NB4 (cell line): ENCODE results near the gene NDUFAF2.

Source experiments
- DNase-seq: peaks from one replicate; pipeline ENCODE4 v3.0.0; 2010; ENCODE audit warnings: low read depth
- H3K4me3 ChIP-seq: one replicate; pipeline ENCODE4 v1.5.1; 2011; ENCODE audit warnings: mild to moderate bottlenecking, low read depth, low read length, moderate library complexity
- MYC ChIP-seq: IDR thresholded peaks from 2 replicates; pipeline ENCODE4 v1.6.1; 2011; ENCODE audit warnings: low read depth, low read length
- POLR2A ChIP-seq: IDR thresholded peaks from 2 replicates; pipeline ENCODE4 v1.6.1; 2011; ENCODE audit warnings: mild to moderate bottlenecking; ENCODE audit not compliant: insufficient read length; ENCODE audit errors: extremely low read depth
- TF ChIP-seq, protein P1 (sequence below): IDR thresholded peaks from 2 replicates; pipeline ENCODE4 v1.6.1; 2011; ENCODE audit warnings: low read depth, low read length
- TF ChIP-seq, protein P2 (sequence below): IDR thresholded peaks from one replicate; pipeline ENCODE4 v1.5.1; 2012; ENCODE audit warnings: low read depth, low read length

NDUFAF2 gene, protein sequence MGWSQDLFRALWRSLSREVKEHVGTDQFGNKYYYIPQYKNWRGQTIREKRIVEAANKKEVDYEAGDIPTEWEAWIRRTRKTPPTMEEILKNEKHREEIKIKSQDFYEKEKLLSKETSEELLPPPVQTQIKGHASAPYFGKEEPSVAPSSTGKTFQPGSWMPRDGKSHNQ

DNA sequence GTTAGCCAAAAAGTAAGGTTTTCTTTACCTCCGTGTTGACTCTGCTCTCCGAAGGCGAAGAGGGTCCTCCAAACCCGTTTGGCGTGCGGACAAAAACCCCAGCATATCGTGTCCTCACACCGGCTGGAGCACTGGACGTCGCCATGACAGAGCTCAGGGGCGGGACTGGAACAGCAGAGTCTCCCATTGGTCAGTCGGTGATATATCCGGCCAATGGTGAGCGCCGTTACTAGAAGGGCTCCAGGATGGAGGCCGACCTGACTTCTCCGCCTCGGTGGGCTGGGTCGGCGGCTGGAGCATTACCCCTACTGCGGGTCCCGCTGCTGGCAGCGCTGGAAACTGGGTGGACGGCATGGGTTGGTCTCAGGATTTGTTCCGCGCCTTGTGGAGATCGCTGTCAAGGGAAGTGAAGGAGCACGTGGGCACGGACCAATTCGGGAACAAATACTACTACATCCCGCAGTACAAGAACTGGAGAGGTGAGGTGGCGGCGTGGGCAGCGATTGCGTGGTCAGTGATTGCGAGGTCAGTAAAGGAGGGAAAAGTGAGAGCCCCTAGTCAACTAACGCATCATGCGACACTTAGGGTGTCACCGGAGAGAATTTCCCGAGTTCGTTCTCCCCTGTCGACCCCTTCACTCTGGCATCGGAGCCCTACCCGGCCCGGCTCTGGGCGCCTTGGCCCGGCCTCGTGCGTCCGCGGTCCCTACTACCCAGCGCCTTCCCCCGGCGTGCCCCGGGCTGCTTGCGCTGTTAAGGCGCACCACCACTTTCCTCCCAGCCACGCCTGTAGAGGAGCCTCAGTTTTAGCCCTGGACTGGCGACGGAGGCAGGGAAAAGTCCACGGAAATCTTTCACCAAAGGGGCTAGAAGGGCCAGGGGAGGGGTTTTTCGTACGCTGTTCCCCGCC lies at the start of gene NDUFAF2, which contains the start of gene ERCC8:
NDUFAF2 (plus strand) TSS at position 302 of the 909 bp plus-strand sequence; CDS start at position 353, 51 bp downstream.
ERCC8 (minus strand) TSS at position 167 of the 909 bp plus-strand sequence; CDS start at position 105, 62 bp downstream.
- TF ChIP-seq, protein P1, sequence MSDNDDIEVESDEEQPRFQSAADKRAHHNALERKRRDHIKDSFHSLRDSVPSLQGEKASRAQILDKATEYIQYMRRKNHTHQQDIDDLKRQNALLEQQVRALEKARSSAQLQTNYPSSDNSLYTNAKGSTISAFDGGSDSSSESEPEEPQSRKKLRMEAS = peak; percentile 61; the same call in 1 of the 2 replicates
- TF ChIP-seq, protein P2, sequence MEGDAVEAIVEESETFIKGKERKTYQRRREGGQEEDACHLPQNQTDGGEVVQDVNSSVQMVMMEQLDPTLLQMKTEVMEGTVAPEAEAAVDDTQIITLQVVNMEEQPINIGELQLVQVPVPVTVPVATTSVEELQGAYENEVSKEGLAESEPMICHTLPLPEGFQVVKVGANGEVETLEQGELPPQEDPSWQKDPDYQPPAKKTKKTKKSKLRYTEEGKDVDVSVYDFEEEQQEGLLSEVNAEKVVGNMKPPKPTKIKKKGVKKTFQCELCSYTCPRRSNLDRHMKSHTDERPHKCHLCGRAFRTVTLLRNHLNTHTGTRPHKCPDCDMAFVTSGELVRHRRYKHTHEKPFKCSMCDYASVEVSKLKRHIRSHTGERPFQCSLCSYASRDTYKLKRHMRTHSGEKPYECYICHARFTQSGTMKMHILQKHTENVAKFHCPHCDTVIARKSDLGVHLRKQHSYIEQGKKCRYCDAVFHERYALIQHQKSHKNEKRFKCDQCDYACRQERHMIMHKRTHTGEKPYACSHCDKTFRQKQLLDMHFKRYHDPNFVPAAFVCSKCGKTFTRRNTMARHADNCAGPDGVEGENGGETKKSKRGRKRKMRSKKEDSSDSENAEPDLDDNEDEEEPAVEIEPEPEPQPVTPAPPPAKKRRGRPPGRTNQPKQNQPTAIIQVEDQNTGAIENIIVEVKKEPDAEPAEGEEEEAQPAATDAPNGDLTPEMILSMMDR = no peak
- TF ChIP-seq MYC (peak; percentile 53), POLR2A (peak; percentile 64)
- H3K4me3 ChIP-seq = peak within 1 kb of the TSS; percentile 94
- DNase-seq = peak; percentile 93

DNA sequence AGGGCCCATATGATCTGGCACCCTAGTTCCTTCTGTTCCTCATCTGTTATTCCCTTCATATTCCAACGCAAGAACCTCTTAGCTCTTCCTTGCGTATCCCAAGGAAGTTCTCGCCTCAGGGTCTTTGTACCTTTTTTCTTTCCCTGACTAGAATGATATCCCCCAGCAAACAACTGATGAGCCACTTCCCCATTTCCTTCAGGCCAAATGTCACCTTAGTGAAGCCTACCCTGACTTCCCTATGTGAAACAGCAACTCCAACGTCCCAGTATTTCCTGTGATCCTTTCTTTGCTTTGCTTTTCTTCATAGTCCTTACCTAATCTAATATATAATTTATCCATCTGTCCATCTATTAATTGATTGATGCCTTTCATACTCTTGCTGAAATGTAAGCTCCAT lies 48.0 kb upstream of the NDUFAF2 start:
- TF ChIP-seq POLR2A = no peak
- TF ChIP-seq, protein P2 = no peak
- TF ChIP-seq, protein P1 = no peak
- TF ChIP-seq MYC = no peak
- H3K4me3 ChIP-seq = no peak overlapping the region
- DNase-seq = no peak

DNA sequence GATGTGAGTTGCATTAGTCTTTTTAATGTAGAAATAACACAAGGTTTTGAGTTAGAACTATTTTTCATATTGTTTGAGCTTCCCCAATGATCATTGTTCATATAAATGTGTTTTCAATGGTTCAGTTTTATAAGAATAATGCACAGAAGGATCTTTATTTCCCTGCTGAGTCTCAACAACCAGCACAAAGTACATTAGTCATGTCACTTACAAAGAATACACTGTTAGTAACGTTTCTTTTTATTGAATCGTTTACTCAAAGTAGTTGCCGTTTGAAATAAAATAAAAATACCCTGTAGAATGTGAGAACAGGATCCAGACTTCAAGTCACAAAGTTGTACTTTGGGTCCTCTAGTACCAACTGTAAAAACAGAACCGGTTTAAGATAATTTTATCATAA lies 41.6 kb upstream of the NDUFAF2 start:
- TF ChIP-seq MYC = no peak
- TF ChIP-seq, protein P1 = no peak
- TF ChIP-seq, protein P2 = no peak
- DNase-seq = no peak
- no peak overlapping the region for H3K4me3 ChIP-seq

DNA sequence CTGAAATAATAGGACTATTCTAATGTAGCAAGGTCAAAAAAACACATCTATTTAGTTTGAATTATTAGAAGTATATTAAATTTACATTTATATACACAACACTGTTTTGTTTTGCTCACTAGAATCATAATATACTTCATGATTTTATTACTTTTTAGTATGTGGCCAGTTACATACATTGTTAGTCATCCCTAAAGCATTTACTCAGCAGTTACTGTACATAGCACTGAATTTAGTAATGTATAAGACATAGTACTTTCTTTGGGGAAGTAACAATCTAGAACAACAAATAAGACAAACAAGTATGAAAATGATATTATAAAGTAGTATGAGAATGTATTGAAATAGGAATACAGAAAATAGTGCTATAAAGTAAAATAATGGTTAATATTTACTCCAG lies 28.4 kb upstream of the NDUFAF2 start:
- TF ChIP-seq POLR2A = no peak
- TF ChIP-seq, protein P1 = no peak
- TF ChIP-seq, protein P2 = no peak
- TF ChIP-seq MYC = no peak
- H3K4me3 ChIP-seq = no peak overlapping the region
- no peak for DNase-seq

DNA sequence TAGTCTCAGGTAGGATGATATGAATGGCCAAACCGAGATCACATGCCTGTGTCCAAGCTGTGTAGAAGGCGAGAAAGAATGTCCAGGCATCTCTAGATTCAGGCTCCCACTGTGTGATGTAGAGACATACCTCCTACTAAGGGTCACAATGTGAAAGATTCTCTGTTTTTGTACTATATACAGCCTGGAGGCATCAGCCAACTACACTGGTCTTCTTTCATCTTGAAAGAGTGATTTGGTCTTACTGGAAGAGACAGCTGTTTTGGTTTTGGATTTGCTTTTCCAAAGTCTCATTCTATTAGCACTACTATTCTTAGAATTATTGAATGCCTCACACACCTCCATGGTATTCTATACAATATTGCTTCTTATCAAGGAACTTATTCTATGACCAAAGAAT lies 26.5 kb upstream of the NDUFAF2 start:
- no peak for DNase-seq
- H3K4me3 ChIP-seq = no peak overlapping the region
- TF ChIP-seq MYC (no peak), POLR2A (no peak)
- TF ChIP-seq, protein P1 = no peak
- TF ChIP-seq, protein P2 = no peak
